DND-41 (cell line): ENCODE data around the gene GRB2.

Experiments used
- ATAC-seq: fragments of 200-7000 bp; cut with Tn5 transposase; 3 replicates; pipeline ENCODE4 v1.9.1; 2021; ENCODE audit warnings: low read depth; ENCODE audit not compliant: insufficient read depth
- DNase-seq: peaks from one replicate; pipeline ENCODE4 v3.0.0-alpha.2; 2020
- H2AFZ ChIP-seq: 2 replicates; pipeline ENCODE4 v1.6.0; 2012; ENCODE audit warnings: low read depth, low read length
- H3K27ac ChIP-seq: 2 replicates; pipeline ENCODE4 v1.5.1; 2012; ENCODE audit warnings: low read length, inconsistent platforms
- H3K27me3 ChIP-seq: fragments of 200-600 bp; sonication (generic); 2 replicates; pipeline ENCODE4 v1.6.0; 2012; ENCODE audit warnings: low read length, mild to moderate bottlenecking, inconsistent platforms; ENCODE audit not compliant: insufficient read depth, poor library complexity
- H3K36me3 ChIP-seq: 2 replicates; pipeline ENCODE4 v1.5.1; 2012; ENCODE audit warnings: low read length, inconsistent platforms; ENCODE audit not compliant: insufficient read depth
- H3K4me1 ChIP-seq: 2 replicates; pipeline ENCODE4 v1.5.1; 2012; ENCODE audit warnings: mild to moderate bottlenecking, low read length; ENCODE audit not compliant: insufficient read depth
- H3K4me2 ChIP-seq: 2 replicates; pipeline ENCODE4 v1.6.0; 2012; ENCODE audit warnings: mild to moderate bottlenecking, moderate library complexity, low read length, inconsistent platforms; ENCODE audit not compliant: insufficient read depth
- H3K4me3 ChIP-seq, 2 experiments: fragments of 200-600 bp in 1 of 2; shearing (Covaris generic) in 1 of 2; 2 replicates each; pipeline ENCODE4 v1.5.1; 2012 to 2016; ENCODE audit warnings: inconsistent platforms in 2 of 2, low read length in 2 of 2, mild to moderate bottlenecking in 2 of 2, low read depth in 1 of 2, moderate library complexity in 1 of 2
- H3K79me2 ChIP-seq: 2 replicates; pipeline ENCODE4 v1.6.0; 2012; ENCODE audit warnings: low read length, inconsistent platforms; ENCODE audit not compliant: insufficient read depth
- H3K9ac ChIP-seq: 2 replicates; pipeline ENCODE4 v1.6.0; 2012; ENCODE audit warnings: low read depth, mild to moderate bottlenecking, inconsistent platforms, low read length, moderate library complexity
- H3K9me3 ChIP-seq: 2 replicates; pipeline ENCODE4 v1.5.1; 2012; ENCODE audit warnings: low read length, moderate library complexity, mild to moderate bottlenecking, inconsistent platforms; ENCODE audit not compliant: insufficient read depth, severe bottlenecking
- H4K20me1 ChIP-seq: 2 replicates; pipeline ENCODE4 v1.6.0; 2012; ENCODE audit warnings: low read length; ENCODE audit not compliant: insufficient read depth
- CTCF ChIP-seq: IDR thresholded peaks from 2 replicates; pipeline ENCODE4 v1.5.1; 2012; ENCODE audit warnings: borderline replicate concordance, low read length, moderate library complexity, mild to moderate bottlenecking; ENCODE audit not compliant: poor library complexity, severe bottlenecking; ENCODE audit errors: extremely low read depth
- EZH2 ChIP-seq: IDR thresholded peaks from 3 replicates; pipeline ENCODE4 v1.6.1; 2012; ENCODE audit warnings: borderline replicate concordance, low read depth, mild to moderate bottlenecking, moderate library complexity, low read length, inconsistent platforms; ENCODE audit not compliant: severe bottlenecking

The GRB2 gene

DNA sequence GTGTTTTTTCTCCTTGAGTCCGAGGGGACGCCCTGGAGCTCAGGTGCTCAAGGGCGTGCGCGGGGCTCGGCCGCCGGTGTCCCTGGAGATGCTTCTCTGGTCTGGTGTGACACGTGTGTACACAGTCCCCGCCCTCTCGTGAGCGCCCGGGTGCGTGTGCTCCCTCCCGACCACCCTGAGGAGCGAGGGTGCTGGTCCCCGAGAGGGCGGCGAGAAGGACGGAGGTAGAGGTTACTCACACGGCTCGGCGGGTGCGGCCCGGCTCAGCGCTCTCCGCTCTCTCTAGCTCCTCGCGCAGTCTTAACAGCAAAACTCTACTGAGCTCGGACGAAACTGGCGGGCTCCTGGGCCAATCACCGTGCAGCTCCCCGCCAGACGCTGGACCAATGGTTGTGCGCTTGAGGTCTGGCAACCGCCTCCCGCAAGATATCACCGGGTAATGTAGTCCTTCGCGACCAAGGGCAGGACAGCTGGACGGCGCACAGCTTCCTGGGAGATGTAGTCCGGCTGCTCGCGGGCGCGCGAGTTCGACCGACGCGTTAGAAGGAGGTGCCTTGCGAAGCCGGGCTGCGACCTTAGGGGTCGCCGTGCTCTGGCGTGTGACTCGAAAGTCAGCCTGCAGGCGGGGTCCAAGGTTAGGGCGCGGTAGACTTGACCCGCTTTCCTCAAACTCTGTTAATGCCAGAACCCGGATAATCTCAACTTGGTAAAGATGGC, 116.2 kb downstream of the GRB2 start, which contains the start of gene SLC25A19:
SLC25A19 (minus strand) TSS at position 319 of the 717 bp plus-strand sequence. CDS start 2,669 bp downstream, outside the sequence.
- Histone ChIP-seq H3K27me3 (no peaks in the 10 kb centered on the region), H3K4me3 (peak within 1 kb of the TSS; percentile 67 to 88), H3K79me2 (peaks cover 34% of the 10 kb centered on the region), H3K4me1 (peaks cover 24% of the 10 kb centered on the region), H3K4me2 (peak within 1 kb of the TSS; percentile 90), H3K9ac (peak within 1 kb of the TSS; percentile 66), H4K20me1 (no peaks in the 10 kb centered on the region; the same call in 1 of the 2 replicates), H2AFZ (peak within 1 kb of the TSS; percentile 90), H3K27ac (peak within 1 kb of the TSS; percentile 91), H3K9me3 (no peaks in the 10 kb centered on the region), H3K36me3 (peaks cover 30% of the 10 kb centered on the region)
- DNase-seq (peak; percentile 99), ATAC-seq (peak; percentile 94)
- TF ChIP-seq CTCF (peak; percentile 75), EZH2 (no peak)

DNA sequence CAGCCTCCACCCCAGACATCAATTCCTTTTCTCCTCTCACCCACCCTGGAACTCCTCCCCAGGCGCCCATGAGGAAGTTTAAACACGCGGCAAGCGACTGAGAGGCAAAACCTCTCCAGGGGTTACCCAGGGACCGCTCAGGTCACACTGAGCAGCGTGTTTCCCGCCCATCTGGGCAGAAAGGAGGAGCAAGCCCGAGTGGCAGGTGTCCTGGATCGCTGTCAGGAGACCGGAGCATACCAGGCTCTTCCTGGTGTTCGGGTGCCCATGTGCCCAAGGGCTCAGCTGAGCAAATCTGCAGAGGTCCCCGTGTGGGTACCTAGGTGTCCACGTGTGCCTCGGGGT, 116.7 kb downstream of the GRB2 start:
- DNase-seq (peak; percentile 58), ATAC-seq (peak; percentile 8)
- Histone ChIP-seq H3K36me3 (peaks cover 30% of the 10 kb centered on the region), H3K27me3 (no peaks in the 10 kb centered on the region), H3K9ac (peak overlapping the region; percentile 66), H3K27ac (peak overlapping the region; percentile 62), H3K9me3 (no peaks in the 10 kb centered on the region), H3K4me2 (peak overlapping the region; percentile 90), H3K4me3 (peak overlapping the region; percentile 67 to 88), H3K79me2 (peaks cover 34% of the 10 kb centered on the region), H3K4me1 (peaks cover 24% of the 10 kb centered on the region), H2AFZ (peak overlapping the region; percentile 90), H4K20me1 (no peaks in the 10 kb centered on the region; the same call in 1 of the 2 replicates)
- TF ChIP-seq CTCF (no peak), EZH2 (no peak)

GRCh38 chr17:75288359-75288758, 117.1 kb downstream of the GRB2 start:
- peaks cover 24% of the 10 kb centered on the region for H3K4me1 ChIP-seq
- TF ChIP-seq EZH2 (no peak), CTCF (no peak)
- peaks cover 34% of the 10 kb centered on the region for H3K79me2 ChIP-seq
- ATAC-seq = no peak
- H2AFZ ChIP-seq = no peak overlapping the region
- no peaks in the 10 kb centered on the region; the same call in 1 of the 2 replicates for H4K20me1 ChIP-seq
- H3K9me3 ChIP-seq = no peaks in the 10 kb centered on the region
- peak overlapping the region; percentile 90 for H3K4me2 ChIP-seq
- H3K36me3 ChIP-seq = peaks cover 33% of the 10 kb centered on the region
- peak overlapping the region; percentile 67 to 88; a peak in 3 of 4 replicates for H3K4me3 ChIP-seq
- peak overlapping the region; percentile 62 for H3K27ac ChIP-seq
- H3K27me3 ChIP-seq = no peaks in the 10 kb centered on the region
- peak overlapping the region; percentile 66 for H3K9ac ChIP-seq
- DNase-seq = no peak
